Right atrium auricular region (tissue), 2 donors: ENCODE measurements around the gene ZNF783. TPM values are rescaled to one million over a fixed set of nuclear protein-coding genes. Genes with fewer than 3 reads are reported as not detected.
"Not testable (repeated sequence)": the region's sequence is repeated elsewhere in the genome, so short reads cannot be mapped to it uniquely, and the experiment has no call there.

Experiments used
- DNase-seq: peaks from one replicate; pipeline ENCODE4 v3.0.0-alpha.2; 2019; ENCODE audit warnings: low spot score
- H3K27ac ChIP-seq, 2 donors: fragments of 200-600 bp; sonication (generic); 1 replicate in 1 of 2; 2 replicates in 1 of 2; pipeline ENCODE4 v1.5.1; 2016 to 2019
- H3K27me3 ChIP-seq, 2 donors: fragments of 200-600 bp; sonication (generic); one replicate each; pipeline versions ENCODE4 v1.5.1 to v1.6.0; 2017 to 2019
- H3K36me3 ChIP-seq: fragments of 200-600 bp; sonication (generic); one replicate; pipeline ENCODE4 v1.5.1; 2016
- H3K4me1 ChIP-seq, 2 donors: fragments of 200-600 bp; sonication (generic); one replicate each; pipeline versions ENCODE4 v1.5.1 to v1.6.0; 2017 to 2019
- H3K4me3 ChIP-seq, 2 donors: fragments of 200-600 bp; sonication (generic); 1 replicate in 1 of 2; 2 replicates in 1 of 2; pipeline ENCODE4 v1.5.1; 2017 to 2019; ENCODE audit warnings: mild to moderate bottlenecking in 1 of 2, moderate library complexity in 1 of 2
- H3K9me3 ChIP-seq, 2 donors: fragments of 200-600 bp; sonication (generic); one replicate each; pipeline ENCODE4 v1.5.1; 2019
- total RNA-seq, 2 donors: library from RNA; depleted of rRNA; stranded (reverse); fragments of >200 nt; gene quantifications; one replicate each; pipeline ENCODE4 v1.1.0, GENCODE V29; 2016
- TF ChIP-seq, protein P1 (sequence below), 2 donors: fragments of 200-600 bp; sonication (generic); IDR thresholded peaks; one replicate each; pipeline ENCODE4 v1.5.1; 2019; ENCODE audit warnings: antibody characterized with exemption in 2 of 2

The ZNF783 gene
- total RNA-seq, 2 donors from 2014 or later, result 3.7 to 5.1 TPM

- DNase-seq, result no peak
- Histone ChIP-seq H3K4me1 (no peaks in the 10 kb centered on the region), H3K27ac (no peak overlapping the region), H3K4me3 (no peak overlapping the region), H3K27me3 (no peaks in the 10 kb centered on the region), H3K9me3 (no peaks in the 10 kb centered on the region), H3K36me3 (no peaks in the 10 kb centered on the region)
- TF ChIP-seq, protein P1, sequence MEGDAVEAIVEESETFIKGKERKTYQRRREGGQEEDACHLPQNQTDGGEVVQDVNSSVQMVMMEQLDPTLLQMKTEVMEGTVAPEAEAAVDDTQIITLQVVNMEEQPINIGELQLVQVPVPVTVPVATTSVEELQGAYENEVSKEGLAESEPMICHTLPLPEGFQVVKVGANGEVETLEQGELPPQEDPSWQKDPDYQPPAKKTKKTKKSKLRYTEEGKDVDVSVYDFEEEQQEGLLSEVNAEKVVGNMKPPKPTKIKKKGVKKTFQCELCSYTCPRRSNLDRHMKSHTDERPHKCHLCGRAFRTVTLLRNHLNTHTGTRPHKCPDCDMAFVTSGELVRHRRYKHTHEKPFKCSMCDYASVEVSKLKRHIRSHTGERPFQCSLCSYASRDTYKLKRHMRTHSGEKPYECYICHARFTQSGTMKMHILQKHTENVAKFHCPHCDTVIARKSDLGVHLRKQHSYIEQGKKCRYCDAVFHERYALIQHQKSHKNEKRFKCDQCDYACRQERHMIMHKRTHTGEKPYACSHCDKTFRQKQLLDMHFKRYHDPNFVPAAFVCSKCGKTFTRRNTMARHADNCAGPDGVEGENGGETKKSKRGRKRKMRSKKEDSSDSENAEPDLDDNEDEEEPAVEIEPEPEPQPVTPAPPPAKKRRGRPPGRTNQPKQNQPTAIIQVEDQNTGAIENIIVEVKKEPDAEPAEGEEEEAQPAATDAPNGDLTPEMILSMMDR (IDR thresholded peaks at IDR 0.05), result no peak
These were observed 56.1 kb downstream of the ZNF783 start for GRCh38 chr7:149317986-149318672.

DNA sequence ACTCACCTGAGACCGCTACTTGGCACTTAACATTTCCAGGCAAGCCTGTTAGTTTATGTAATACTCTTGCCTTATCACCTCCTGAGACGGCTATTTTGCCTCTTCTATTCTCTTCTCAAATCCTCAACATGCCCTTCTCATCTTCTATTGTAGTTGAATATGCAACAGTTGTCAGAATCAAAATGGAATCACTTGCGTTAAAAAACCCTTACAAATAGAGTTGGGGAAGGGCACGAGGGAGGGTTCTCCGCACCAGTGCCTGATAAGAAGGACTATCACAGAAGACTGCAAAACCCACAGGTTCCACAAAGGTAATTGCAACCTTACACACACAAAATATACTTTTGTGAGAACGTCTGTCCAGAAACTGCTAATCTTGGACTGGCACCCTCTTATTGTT is 57.4 kb downstream of the ZNF783 start:
- H3K4me1 ChIP-seq, result no peaks in the 10 kb centered on the region
- no peaks in the 10 kb centered on the region for H3K36me3 ChIP-seq
- H3K4me3 ChIP-seq, result no peak overlapping the region
- no peak for DNase-seq
- no peaks in the 10 kb centered on the region for H3K27me3 ChIP-seq
- H3K9me3 ChIP-seq, result no peaks in the 10 kb centered on the region
- no peak overlapping the region for H3K27ac ChIP-seq
- TF ChIP-seq, protein P1 (IDR thresholded peaks at IDR 0.05), result no peak

DNA sequence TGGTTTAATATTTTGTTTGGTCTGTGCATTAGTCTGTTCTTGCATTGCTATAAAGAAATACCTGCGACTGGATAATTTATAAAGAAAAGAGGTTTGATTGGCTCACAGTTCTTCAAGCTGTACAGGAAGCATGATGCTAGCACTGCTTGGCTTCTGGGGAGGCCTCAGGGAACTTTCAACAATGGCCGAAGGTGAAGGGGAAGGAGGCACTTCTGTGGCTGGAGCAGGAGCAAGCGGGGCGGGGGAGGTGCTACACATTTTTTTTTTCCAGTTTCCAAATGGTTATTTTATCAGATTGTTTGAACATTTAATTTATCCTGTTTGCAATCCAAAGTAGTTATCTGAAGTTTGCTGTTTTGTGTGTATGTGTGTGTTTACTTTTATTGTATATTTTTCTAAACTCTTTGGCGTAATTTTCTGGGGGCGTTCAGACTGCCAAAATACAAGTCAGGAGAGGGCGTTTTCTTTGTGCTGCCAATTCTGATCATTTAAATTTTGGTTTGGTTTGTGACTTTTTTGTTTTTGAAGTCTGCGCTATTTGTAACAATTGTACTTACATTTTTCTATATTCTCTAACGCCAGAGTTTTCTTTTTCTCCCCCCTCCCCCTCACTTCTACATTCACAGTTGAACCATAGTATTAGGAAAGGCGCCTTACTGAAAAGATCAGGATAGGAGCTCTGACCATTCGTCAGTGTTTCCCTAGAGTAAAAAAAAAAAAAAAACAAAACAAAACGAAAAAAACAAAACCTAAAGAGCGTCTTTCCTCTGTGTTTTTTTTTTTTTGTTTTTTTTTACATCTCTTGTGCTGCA is 58.5 kb downstream of the ZNF783 start:
- no peak for DNase-seq
- H3K4me1 ChIP-seq, result no peaks in the 10 kb centered on the region
- H3K36me3 ChIP-seq, result no peaks in the 10 kb centered on the region
- no peaks in the 10 kb centered on the region for H3K9me3 ChIP-seq
- no peak overlapping the region for H3K4me3 ChIP-seq
- H3K27ac ChIP-seq, result no peak overlapping the region
- no peaks in the 10 kb centered on the region for H3K27me3 ChIP-seq
- TF ChIP-seq, protein P1 (IDR thresholded peaks at IDR 0.05), result no peak

- not testable (repeated sequence) for DNase-seq, H3K9me3 ChIP-seq, H3K27ac ChIP-seq, H3K4me1 ChIP-seq, H3K27me3 ChIP-seq, H3K36me3 ChIP-seq
- peak overlapping the region in 1 of 2 donors; percentile 27 for H3K4me3 ChIP-seq
These were observed 59.3 kb downstream of the ZNF783 start for GRCh38 chr7:149321125-149321905.

DNA sequence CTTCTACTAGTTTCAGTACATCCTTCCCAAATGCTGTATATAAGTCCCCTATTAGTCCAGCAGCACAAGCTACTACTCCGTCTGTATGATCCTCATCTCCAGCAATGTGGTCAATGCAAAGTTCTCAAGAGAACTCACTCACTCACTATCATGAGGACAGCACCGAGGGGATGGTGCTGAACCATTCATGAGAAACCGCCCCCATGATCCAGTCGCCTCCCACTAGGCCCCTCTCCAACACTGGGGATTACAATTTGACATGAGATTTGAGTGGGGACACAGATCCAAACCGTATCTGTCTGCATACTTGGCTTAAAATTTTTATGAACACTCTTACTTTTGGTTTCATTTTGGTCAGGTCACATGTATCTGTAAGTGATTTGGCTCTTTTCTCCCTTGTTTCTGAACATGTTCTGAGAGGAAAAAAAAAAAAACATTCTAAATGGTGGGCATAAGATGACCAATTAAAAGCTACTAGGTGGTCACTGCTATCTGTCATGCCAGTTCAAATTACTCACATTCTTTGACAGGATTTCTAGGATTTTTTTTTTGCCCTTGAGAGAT is 60.1 kb downstream of the ZNF783 start:
- Histone ChIP-seq H3K4me3 (peak overlapping the region; percentile 15 to 27), H3K27me3 (no peaks in the 10 kb centered on the region), H3K4me1 (no peaks in the 10 kb centered on the region), H3K36me3 (no peaks in the 10 kb centered on the region), H3K9me3 (no peaks in the 10 kb centered on the region), H3K27ac (no peak overlapping the region)
- TF ChIP-seq, protein P1 (IDR thresholded peaks at IDR 0.05), result no peak
- DNase-seq, result no peak
